Peyer's patch (tissue), 4 donors: ENCODE results near the gene UROC1.

Experiments used
- POLR2A ChIP-seq, 2 donors: fragments of 450-650 bp; IDR thresholded peaks; one replicate each; pipeline ENCODE4 v1.5.1; 2017; ENCODE audit warnings: antibody characterized with exemption in 2 of 2, mild to moderate bottlenecking in 2 of 2, moderate library complexity in 2 of 2
- TF ChIP-seq, protein P1 (sequence below), 6 experiments: fragments of 450-650 bp in 4 of 6; fragments of 200-600 bp in 2 of 6; sonication (generic) in 1 of 6; IDR thresholded peaks; one replicate each; pipeline ENCODE4 v1.5.1; 2017 to 2019; ENCODE audit warnings: antibody characterized with exemption in 6 of 6, mild to moderate bottlenecking in 3 of 6, moderate library complexity in 1 of 6

GRCh38 chr3:126515066-126515706, 2.4 kb downstream of the UROC1 start:
- TF ChIP-seq, protein P1, sequence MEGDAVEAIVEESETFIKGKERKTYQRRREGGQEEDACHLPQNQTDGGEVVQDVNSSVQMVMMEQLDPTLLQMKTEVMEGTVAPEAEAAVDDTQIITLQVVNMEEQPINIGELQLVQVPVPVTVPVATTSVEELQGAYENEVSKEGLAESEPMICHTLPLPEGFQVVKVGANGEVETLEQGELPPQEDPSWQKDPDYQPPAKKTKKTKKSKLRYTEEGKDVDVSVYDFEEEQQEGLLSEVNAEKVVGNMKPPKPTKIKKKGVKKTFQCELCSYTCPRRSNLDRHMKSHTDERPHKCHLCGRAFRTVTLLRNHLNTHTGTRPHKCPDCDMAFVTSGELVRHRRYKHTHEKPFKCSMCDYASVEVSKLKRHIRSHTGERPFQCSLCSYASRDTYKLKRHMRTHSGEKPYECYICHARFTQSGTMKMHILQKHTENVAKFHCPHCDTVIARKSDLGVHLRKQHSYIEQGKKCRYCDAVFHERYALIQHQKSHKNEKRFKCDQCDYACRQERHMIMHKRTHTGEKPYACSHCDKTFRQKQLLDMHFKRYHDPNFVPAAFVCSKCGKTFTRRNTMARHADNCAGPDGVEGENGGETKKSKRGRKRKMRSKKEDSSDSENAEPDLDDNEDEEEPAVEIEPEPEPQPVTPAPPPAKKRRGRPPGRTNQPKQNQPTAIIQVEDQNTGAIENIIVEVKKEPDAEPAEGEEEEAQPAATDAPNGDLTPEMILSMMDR (IDR thresholded peaks at IDR 0.05): no peak
- TF ChIP-seq POLR2A (IDR thresholded peaks at IDR 0.05): no peak
